OCI-LY7 (cell line): ENCODE measurements around the gene TMEM169.

Source experiments
- CTCF ChIP-seq: fragments of 200-600 bp; sonication (generic); conservative IDR thresholded peaks from 2 replicates; pipeline ENCODE4 v1.5.1; 2014; ENCODE audit warnings: mild to moderate bottlenecking, antibody characterized with exemption, low read length, moderate library complexity, mixed read lengths
- EZH2phosphoT487 ChIP-seq: fragments of 200-600 bp; sonication (generic); IDR thresholded peaks from 2 replicates; pipeline ENCODE4 v1.6.1; 2018; ENCODE audit warnings: low read depth, borderline replicate concordance, mild to moderate bottlenecking, mixed run types, antibody characterized with exemption, low read length, moderate library complexity, mixed read lengths

- no peak for TF ChIP-seq CTCF
- no peak for TF ChIP-seq EZH2phosphoT487
Measured at GRCh38 chr2:216142540-216142939, 60.8 kb downstream of the TMEM169 start.
